Heart right ventricle (tissue), 16 donors: Measurements from ENCODE around the gene AP2A2. TPM values are rescaled to one million over a fixed set of nuclear protein-coding genes. Genes with fewer than 3 reads are reported as not detected.

Experiments
- ATAC-seq, 8 donors: fragments of 200-7000 bp; cut with Tn5 transposase; one replicate each; pipeline ENCODE4 v1.9.1; 2020; ENCODE audit warnings: mild to moderate bottlenecking in 8 of 8, moderate library complexity in 8 of 8, moderate number of reproducible peaks in 1 of 8
- DNase-seq, 2 donors: peaks; one replicate each; pipeline ENCODE4 v3.0.0-alpha.2; 2020
- H3K27ac ChIP-seq, 10 donors: fragments of 200-600 bp; sonication (generic) in 2 of 10; one replicate each; pipeline versions ENCODE4 v1.5.0 to v1.8.0; 2020 to 2022; ENCODE audit warnings: mild to moderate bottlenecking in 3 of 10
- H3K27me3 ChIP-seq, 7 donors: fragments of 200-600 bp; one replicate each; pipeline ENCODE4 v1.8.0; 2021 to 2022; ENCODE audit warnings: mild to moderate bottlenecking in 2 of 7
- H3K36me3 ChIP-seq, 9 donors: fragments of 200-600 bp; sonication (generic) in 1 of 9; one replicate each; pipeline versions ENCODE4 v1.5.0 to v1.8.0; 2020 to 2022; ENCODE audit warnings: mild to moderate bottlenecking in 2 of 9
- H3K4me1 ChIP-seq, 9 donors: fragments of 200-600 bp; sonication (generic) in 1 of 9; one replicate each; pipeline versions ENCODE4 v1.5.0 to v1.8.0; 2020 to 2022; ENCODE audit warnings: mild to moderate bottlenecking in 4 of 9
- H3K4me3 ChIP-seq, 10 donors: fragments of 200-600 bp; sonication (generic) in 2 of 10; one replicate each; pipeline versions ENCODE4 v1.5.0 to v1.8.0; 2020 to 2022; ENCODE audit warnings: mild to moderate bottlenecking in 7 of 10, moderate library complexity in 2 of 10
- H3K9me3 ChIP-seq, 11 donors: fragments of 200-600 bp in 10 of 11; sonication (generic) in 2 of 11; one replicate each; pipeline versions ENCODE4 v1.5.0 to v1.8.0; 2013 to 2022; ENCODE audit warnings: mild to moderate bottlenecking in 2 of 11, control low read depth in 1 of 11, moderate library complexity in 1 of 11
- CTCF ChIP-seq, 9 donors: fragments of 200-600 bp; sonication (generic) in 2 of 9; IDR thresholded peaks; one replicate each; pipeline versions ENCODE4 v1.5.0 to v1.8.0; 2021 to 2022; ENCODE audit warnings: antibody characterized with exemption in 9 of 9, mild to moderate bottlenecking in 5 of 9, moderate library complexity in 1 of 9
- WGBS, 2 donors: extraction: QIAGEN DNeasy Blood & Tissue Kit; methylation state at CpG; one replicate each; pipeline ENCODE4 v1.1.7; 2013; ENCODE audit warnings: inconsistent platforms in 1 of 2; 5-methylcytosine and 5-hydroxymethylcytosine counted together
- intact Hi-C, 10 donors: fragments of 100-400 bp; cut with DNase I; formaldehyde crosslinking; loops; one replicate each; pipeline versions ENCODE4 v1.11.1 to v1.14.2; 2022
- long read RNA-seq, 3 donors: library from polyadenylated mRNA; unstranded; transcript quantifications; one replicate each; pipeline ENCODE4 v2.0.0, GENCODE V29; 2020 to 2021
- polyA plus RNA-seq, 2 donors: library from polyadenylated mRNA; stranded (reverse); fragments of 200-250 nt; gene quantifications; one replicate each; pipeline ENCODE4 v1.2.3, GENCODE V29; 2013
- total RNA-seq, 10 donors: library from RNA; stranded (reverse); fragmentation: NEBNext Ultra II Directional in 3 of 10; extraction: Animal tissue kit (Norgen Biotek cat#: 25700) in 3 of 10; gene quantifications; one replicate each; pipeline versions ENCODE4 v1.2.1 to v1.2.4, GENCODE V29; 2021 to 2023
- donor health status: Arrhythmogenic right ventricular cardiomyopathy.
- donor health status: ischemic (EF 13 %, LVEDD 7.1; RV severe dilation, severe dysfunction).
- donor health status: healthy with polysubstance abuse.
- donor health status: DM: no; HTN: yes; CAD: no.
- donor health status: DM: no; HTN: no; CAD: no.
- donor health status: ischemic (EF 25% LVEDD 6.9; RV normal size, moderate dysfunction).
- donor health status: ischemic (EF 25% LVEDD 5.7; RV mildly dilated, moderate dysfunction).
- donor health status: healthy.
- donor health status: DM: yes; HTN: yes; CAD: no.
- donor health status: Ischemic cardiomyopathy.
- donor health status: ischemic (EF 35%, LVEDD 5.7; RV mildly dilated, moderate dysfunction).
- donor health status: nonischemic (EF 11% LVEDD 7.7; RV severe dilation, severe dysfunction).
- donor health status: DM: yes; HTN: yes; CAD: no.
- donor health status: PGD.
- donor health status: ischemic (EF 29% LVEDD 5.4; RV normal size, mild dysfunction).
- donor health status: nonischemic (EF 23%, LVEDD 6.1; RV moderate dilation, normal function).

AP2A2 gene
- total RNA-seq (10 to 100 TPM; 28.9 to 58.4 (median 38.8) TPM), polyA plus RNA-seq (10 to 100 TPM; 24.3 to 27.9 TPM)
- long read RNA-seq, donor 1, full-length matches to known transcripts: 17 of 28 reads
- long read RNA-seq, donor 1, partial matches to known transcripts: 9 of 28 reads
- long read RNA-seq, donor 1, other reads (novel, unspliced or antisense): 2 of 28 reads
- long read RNA-seq, donor 2, full-length matches to known transcripts: 6 of 17 reads
- long read RNA-seq, donor 2, partial matches to known transcripts: 6 of 17 reads
- long read RNA-seq, donor 2, other reads (novel, unspliced or antisense): 5 of 17 reads
- long read RNA-seq, donor 3, full-length matches to known transcripts: 7 of 28 reads
- long read RNA-seq, donor 3, partial matches to known transcripts: 15 of 28 reads
- long read RNA-seq, donor 3, other reads (novel, unspliced or antisense): 6 of 28 reads

- no peaks in the 10 kb centered on the region for H3K27me3 ChIP-seq
- H3K4me1 ChIP-seq: peaks cover 4 to 55% (median 31%) of the 10 kb centered on the region in 9 donors
- H3K36me3 ChIP-seq: peaks cover 0 to 28% (median 0%) of the 10 kb centered on the region in 9 donors
- peak; percentile 63 to 93 (median 76) for TF ChIP-seq CTCF (IDR thresholded peaks at IDR 0.05)
- peak within 1 kb of the TSS; percentile 55 to 94 (median 79) for H3K4me3 ChIP-seq
- ATAC-seq: peak; percentile 80 to 95 (median 86)
- DNase-seq: peak; percentile 86 to 94
- WGBS, 2 donors: 3 to 5% methylated on average over 73 to 124 of the region's 124 CpGs
- peak within 1 kb of the TSS; percentile 76 to 94 (median 92) for H3K27ac ChIP-seq
- intact Hi-C loops: loop anchor here in 4 of 10 donors (5.0 to 10.0 kb wide), 4 partner anchors 52 to 129 kb away; no protein-coding TSS in a partner anchor
- H3K9me3 ChIP-seq: no peaks in the 10 kb centered on the region
These were observed at the start of gene AP2A2 for GRCh38 chr11:925496-926301. Gene AP2A2, plus strand, starts transcription at chr11:925870. Its CDS starts 152 bp downstream, at chr11:926022.

- intact Hi-C loops: no loop called here
- ATAC-seq: peak; percentile 71 to 92 (median 85)
- WGBS, 2 donors: 36 to 53% methylated on average over 12 of the region's 12 CpGs
These were observed 49.1 kb upstream of the AP2A2 start for GRCh38 chr11:876545-876944.

DNA sequence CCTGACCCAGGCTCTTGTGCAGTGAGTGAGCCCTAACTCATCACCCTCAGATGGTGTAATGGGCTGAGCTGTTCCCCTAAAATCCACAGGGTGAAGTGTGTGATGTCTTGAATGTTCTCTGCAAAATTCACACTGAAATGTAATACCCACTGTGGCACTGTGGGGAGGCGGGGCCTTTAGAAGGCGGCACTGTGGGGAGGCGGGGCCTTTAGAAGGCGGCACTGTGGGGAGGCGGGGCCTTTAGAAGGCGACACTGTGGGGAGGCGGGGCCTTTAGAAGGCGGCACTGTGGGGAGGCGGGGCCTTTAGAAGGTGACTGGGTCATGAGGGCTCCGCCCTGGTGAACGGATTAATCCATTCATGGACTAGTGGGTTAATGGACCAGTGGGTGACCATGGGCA lies 48.1 kb upstream of the AP2A2 start:
- Histone ChIP-seq H3K27ac (no peak overlapping the region), H3K9me3 (no peaks in the 10 kb centered on the region), H3K4me1 (peaks cover 0 to 10% (median 0%) of the 10 kb centered on the region in 9 donors), H3K36me3 (peaks cover 0 to 35% (median 0%) of the 10 kb centered on the region in 9 donors), H3K4me3 (no peak overlapping the region), H3K27me3 (no peaks in the 10 kb centered on the region)
- TF ChIP-seq CTCF (IDR thresholded peaks at IDR 0.05): no peak
- WGBS, 2 donors: 95 to 96% methylated on average over 11 of the region's 11 CpGs
- ATAC-seq: no peak
- intact Hi-C loops: no loop called here
- no peak for DNase-seq

More at GRCh38 chr11:876545-876944, 49.1 kb upstream of the AP2A2 start:
- peak; percentile 56 to 75 for DNase-seq
- Histone ChIP-seq H3K27ac (no peak overlapping the region), H3K9me3 (no peaks in the 10 kb centered on the region), H3K27me3 (no peaks in the 10 kb centered on the region), H3K4me3 (no peak overlapping the region), H3K36me3 (peaks cover 0 to 25% (median 0%) of the 10 kb centered on the region in 9 donors), H3K4me1 (peaks cover 0 to 10% (median 0%) of the 10 kb centered on the region in 9 donors)
- no peak for TF ChIP-seq CTCF (IDR thresholded peaks at IDR 0.05)

DNA sequence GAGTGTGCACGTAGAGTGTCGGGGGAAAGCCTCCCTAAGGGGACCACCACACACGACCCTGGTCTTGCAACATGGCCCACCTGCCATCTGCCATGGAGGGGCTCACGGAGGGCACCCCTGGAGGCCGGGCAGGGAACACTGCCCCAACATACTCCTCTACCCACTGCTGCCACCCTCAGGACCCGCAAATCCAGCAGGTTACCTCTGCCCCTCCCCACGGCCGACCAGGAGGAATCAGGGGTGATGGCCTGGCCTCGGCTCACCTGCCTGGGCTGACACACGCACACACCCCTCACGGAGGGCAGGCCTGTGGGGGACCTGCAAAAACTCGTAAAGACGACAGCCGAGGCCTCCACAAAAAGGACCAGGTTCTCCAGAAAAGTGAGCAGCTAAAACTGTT lies 45.2 kb upstream of the AP2A2 start:
- DNase-seq (no peak), ATAC-seq (no peak)
- peaks cover 0 to 52% (median 0%) of the 10 kb centered on the region in 9 donors for H3K36me3 ChIP-seq
- no peaks in the 10 kb centered on the region for H3K27me3 ChIP-seq
- no peak for TF ChIP-seq CTCF (IDR thresholded peaks at IDR 0.05)
- no peak overlapping the region for H3K4me3 ChIP-seq
- H3K27ac ChIP-seq: no peak overlapping the region
- intact Hi-C loops: no loop called here
- H3K9me3 ChIP-seq: no peaks in the 10 kb centered on the region
- 91 to 94% methylated on average over 14 of the region's 14 CpGs for WGBS, 2 donors
- H3K4me1 ChIP-seq: peaks cover 0 to 10% (median 0%) of the 10 kb centered on the region in 9 donors
